HCT116 (cell line): ENCODE results near the gene CPT2. TPM values are rescaled to one million over a fixed set of nuclear protein-coding genes. Genes with fewer than 3 reads are reported as not detected.

Source experiments
- ATAC-seq: fragments of 200-7000 bp; cut with Tn5 transposase; 2 replicates; pipeline ENCODE4 v1.9.1; 2020; ENCODE audit warnings: mild to moderate bottlenecking, moderate library complexity
- BruUV-seq: library from RNA; stranded (reverse); fragments of 400-500 nt; replicated peaks from 2 replicates; lab custom pipeline; 2021; lab: Mats Ljungman, UMichigan
- CTCF ChIA-PET: fragments of 300-600 bp; sonication (Branson Sonifier 250); formaldehyde crosslinking; loops from one replicate; lab custom pipeline; 2021; ENCODE audit warnings: antibody characterized with exemption; lab: Charles Lee
- POLR2A ChIA-PET: fragments of 300-600, 350-600 bp; sonication (Branson Sonifier 250); formaldehyde crosslinking; loops from one replicate; lab custom pipeline; 2021; ENCODE audit warnings: antibody characterized with exemption; lab: Charles Lee
- RAD21 ChIA-PET, 2 experiments: fragments of 300-600 bp; sonication (Branson Sonifier 250); formaldehyde crosslinking; loops; one replicate each; lab custom pipeline; 2023; ENCODE audit warnings: low total read pairs in 2 of 2; ENCODE audit not compliant: uncharacterized antibody in 2 of 2, unreplicated experiment in 2 of 2, low non-redundant PET in 1 of 2; lab: Charles Lee
- DNase-seq: peaks from one replicate; pipeline ENCODE4 v3.0.0-alpha.2; 2010; ENCODE audit warnings: low read depth, low spot score
- H2AFZ ChIP-seq: fragments of 200-600 bp; shearing (Covaris generic), sonication (generic); 2 replicates; pipeline ENCODE4 v1.6.1; 2017; ENCODE audit warnings: low read depth, mixed run types, mixed read lengths, antibody characterized with exemption, low read length; ENCODE audit not compliant: poor library complexity, severe bottlenecking
- H3K27ac ChIP-seq: 2 replicates; pipeline ENCODE4 v1.5.1; 2012; ENCODE audit warnings: low read depth, low read length
- H3K27me3 ChIP-seq: fragments of 200-600 bp; sonication (generic); 2 replicates; pipeline ENCODE4 v1.6.1; 2016; ENCODE audit warnings: mixed run types, low read length, mixed read lengths; ENCODE audit not compliant: insufficient read depth
- H3K36me3 ChIP-seq, 2 experiments: fragments of 200-500 bp in 1 of 2; fragments of 200-600 bp in 1 of 2; sonication (Bioruptor generic) in 1 of 2; sonication (generic) in 1 of 2; 2 replicates each; pipeline versions ENCODE4 v1.5.1 to v1.6.1; 2014 to 2016; ENCODE audit warnings: low read length in 2 of 2, inconsistent platforms in 1 of 2, mixed read lengths in 1 of 2, mixed run types in 1 of 2; ENCODE audit not compliant: insufficient read depth in 2 of 2, control insufficient read depth in 1 of 2
- H3K4me1 ChIP-seq, 2 experiments: fragments of 200-600 bp in 1 of 2; sonication (generic) in 1 of 2; 2 replicates each; pipeline versions ENCODE4 v1.5.1 to v1.6.1; 2012 to 2017; ENCODE audit warnings: low read length in 2 of 2, inconsistent platforms in 1 of 2, mild to moderate bottlenecking in 1 of 2, mixed read lengths in 1 of 2, mixed run types in 1 of 2, moderate library complexity in 1 of 2; ENCODE audit not compliant: insufficient read depth in 2 of 2, control insufficient read depth in 1 of 2
- H3K4me2 ChIP-seq: fragments of 200-600 bp; sonication (generic); 2 replicates; pipeline ENCODE4 v1.6.1; 2017; ENCODE audit warnings: mixed run types, low read length, mixed read lengths
- H3K4me3 ChIP-seq, 2 experiments: fragments of 200-600 bp in 1 of 2; sonication (generic) in 1 of 2; replicated peaks in 1 of 2; 2 replicates each; pipeline ENCODE4 v1.5.1; 2011 to 2016; ENCODE audit warnings: low read length in 2 of 2, control low read depth in 1 of 2, low read depth in 1 of 2, mild to moderate bottlenecking in 1 of 2, mixed read lengths in 1 of 2, mixed run types in 1 of 2
- H3K79me2 ChIP-seq: fragments of 200-600 bp; sonication (generic); 2 replicates; pipeline ENCODE4 v1.6.1; 2017; ENCODE audit warnings: mild to moderate bottlenecking, mixed run types, low read length, moderate library complexity, mixed read lengths; ENCODE audit not compliant: insufficient read depth
- H3K9ac ChIP-seq: fragments of 200-600 bp; sonication (generic); 2 replicates; pipeline ENCODE4 v1.6.1; 2016; ENCODE audit warnings: low read length, mixed read lengths
- H3K9me2 ChIP-seq: fragments of 200-600 bp; sonication (generic), shearing (Covaris generic); 2 replicates; pipeline ENCODE4 v1.6.1; 2017; ENCODE audit warnings: mixed run types, mild to moderate bottlenecking, moderate library complexity; ENCODE audit not compliant: insufficient read depth
- H3K9me3 ChIP-seq, 2 experiments: fragments of 200-500 bp in 1 of 2; fragments of 200-600 bp in 1 of 2; sonication (Bioruptor generic) in 1 of 2; sonication (generic) in 1 of 2; 2 replicates each; pipeline ENCODE4 v1.6.1; 2014 to 2017; ENCODE audit warnings: low read length in 2 of 2, mixed read lengths in 2 of 2, inconsistent platforms in 1 of 2, low read depth in 1 of 2, mild to moderate bottlenecking in 1 of 2, mixed run types in 1 of 2, moderate library complexity in 1 of 2; ENCODE audit not compliant: control insufficient read depth in 1 of 2, insufficient read depth in 1 of 2
- H4K20me1 ChIP-seq: fragments of 200-600 bp; sonication (generic), shearing (Covaris generic); 2 replicates; pipeline ENCODE4 v1.6.1; 2017; ENCODE audit warnings: mixed run types, mild to moderate bottlenecking, moderate library complexity; ENCODE audit not compliant: insufficient read depth
- CBX3 ChIP-seq: IDR thresholded peaks from 2 replicates; pipeline ENCODE4 v1.6.1; 2012; ENCODE audit warnings: low read depth
- CEBPB ChIP-seq: IDR thresholded peaks from 2 replicates; pipeline ENCODE4 v1.6.1; 2012; ENCODE audit warnings: low read depth
- ELF1 ChIP-seq: IDR thresholded peaks from 2 replicates; pipeline ENCODE4 v1.6.1; 2012; ENCODE audit warnings: low read depth, borderline replicate concordance
- EZH2 ChIP-seq: fragments of 200-600 bp; sonication (generic); IDR thresholded peaks from 2 replicates; pipeline ENCODE4 v1.6.1; 2017; ENCODE audit warnings: antibody characterized with exemption, mixed run types
- FOSL1 ChIP-seq: IDR thresholded peaks from 2 replicates; pipeline ENCODE4 v1.6.1; 2012; ENCODE audit warnings: low read depth
- POLR2AphosphoS5 ChIP-seq: IDR thresholded peaks from 2 replicates; pipeline ENCODE4 v1.6.1; 2011; ENCODE audit warnings: mild to moderate bottlenecking, low read depth, low read length, moderate library complexity
- RAD21 ChIP-seq: IDR thresholded peaks from 2 replicates; pipeline ENCODE4 v1.6.1; 2012; ENCODE audit warnings: low read depth, mild to moderate bottlenecking
- SIN3A ChIP-seq: IDR thresholded peaks from 2 replicates; pipeline ENCODE4 v1.6.1; 2012; ENCODE audit warnings: low read depth
- SP1 ChIP-seq: IDR thresholded peaks from 2 replicates; pipeline ENCODE4 v1.6.1; 2012; ENCODE audit warnings: low read depth
- SRF ChIP-seq: IDR thresholded peaks from 2 replicates; pipeline ENCODE4 v1.6.1; 2012; ENCODE audit warnings: low read depth
- TCF7L2 ChIP-seq: IDR thresholded peaks from 2 replicates; pipeline ENCODE4 v1.7.0; 2011; ENCODE audit warnings: borderline replicate concordance, inconsistent platforms; ENCODE audit not compliant: insufficient read depth, insufficient read length; ENCODE audit errors: extremely low read depth
- YY1 ChIP-seq: IDR thresholded peaks from 2 replicates; pipeline ENCODE4 v1.6.1; 2011; ENCODE audit warnings: low read length, low read depth, moderate library complexity, mild to moderate bottlenecking; ENCODE audit not compliant: insufficient replicate concordance; ENCODE audit errors: extremely low read depth
- ZFX ChIP-seq: fragments of 450-650 bp; IDR thresholded peaks from 2 replicates; pipeline ENCODE4 v1.6.1; 2017
- ZNF274 ChIP-seq: fragments of 200-500 bp; sonication (Bioruptor generic); IDR thresholded peaks from 2 replicates; pipeline ENCODE4 v1.6.1; 2014; ENCODE audit warnings: mild to moderate bottlenecking, low read depth, low read length, inconsistent platforms
- intact Hi-C: fragments of 100-400 bp; cut with micrococcal nuclease; formaldehyde crosslinking; loops from 2 replicates; pipeline ENCODE4 v1.10.0; 2022
- total RNA-seq: library from RNA; stranded (reverse); gene quantifications from one replicate; pipeline ENCODE4 v1.2.1, GENCODE V29; 2021; ENCODE audit not compliant: unreplicated experiment
- TF ChIP-seq, protein P1 (sequence below): IDR thresholded peaks from 2 replicates; pipeline ENCODE4 v1.6.1; 2012
- TF ChIP-seq, protein P2 (sequence below), 3 experiments: fragments of 200-600 bp in 1 of 3; sonication (generic) in 1 of 3; IDR thresholded peaks in 2 of 3; conservative IDR thresholded peaks in 1 of 3; 2 replicates each; pipeline ENCODE4 v1.5.1; 2012 to 2017; ENCODE audit warnings: low read depth in 2 of 3, low read length in 2 of 3, antibody characterized with exemption in 1 of 3, borderline replicate concordance in 1 of 3, control low read depth in 1 of 3, mild to moderate bottlenecking in 1 of 3, mixed read lengths in 1 of 3, mixed run types in 1 of 3, moderate library complexity in 1 of 3; ENCODE audit not compliant: insufficient read depth in 1 of 3
- TF ChIP-seq, protein P3 (sequence below): IDR thresholded peaks from 2 replicates; pipeline ENCODE4 v1.6.1; 2012

Gene CPT2
- total RNA-seq, 1 experiment from 2014 or later, result 18.1 TPM

DNA sequence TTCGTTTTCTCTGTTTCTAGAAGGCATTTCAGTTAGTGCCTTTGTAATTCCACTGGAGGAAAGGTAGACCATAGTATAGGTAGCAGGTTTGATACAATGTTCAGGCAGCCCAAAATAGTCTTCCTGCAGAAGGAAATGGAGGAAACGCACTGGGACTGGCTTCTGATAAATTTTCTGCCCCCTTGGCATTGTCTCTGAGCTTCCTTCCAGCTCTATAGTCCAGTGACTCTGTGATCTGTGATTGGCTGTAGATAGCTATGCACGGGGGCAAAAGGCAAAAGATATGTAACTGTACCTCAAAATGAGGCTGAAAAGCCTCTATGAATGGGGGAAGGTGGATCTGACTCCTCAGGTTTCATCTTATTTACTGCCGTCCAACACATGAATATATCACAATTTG lies 47.5 kb downstream of the CPT2 start:
- no peaks in the 10 kb centered on the region for H3K9me3 ChIP-seq
- H3K9ac ChIP-seq, result no peak overlapping the region
- H3K9me2 ChIP-seq, result no peaks in the 10 kb centered on the region
- ATAC-seq (no peak), DNase-seq (no peak)
- intact Hi-C loops, result no loop called here
- ChIA-PET RAD21 (no interaction called here), CTCF (no interaction called here), POLR2A (no interaction called here)
- H3K36me3 ChIP-seq, result peaks cover 6 to 7% of the 10 kb centered on the region in 2 experiments; a peak in 2 of 4 replicates
- no peaks in the 10 kb centered on the region for H4K20me1 ChIP-seq
- H3K79me2 ChIP-seq, result no peaks in the 10 kb centered on the region
- no peak overlapping the region for H3K4me2 ChIP-seq
- H3K27ac ChIP-seq, result no peak overlapping the region
- no peak overlapping the region for H2AFZ ChIP-seq
- no TSS peak for BruUV-seq
- peaks cover 2 to 5% of the 10 kb centered on the region in 2 experiments; a peak in 2 of 4 replicates for H3K4me1 ChIP-seq
- H3K27me3 ChIP-seq, result no peaks in the 10 kb centered on the region
- TF ChIP-seq RAD21 (no peak), ZFX (no peak), CBX3 (no peak), ZNF274 (no peak), SP1 (no peak), POLR2AphosphoS5 (no peak), FOSL1 (no peak), SRF (no peak), ELF1 (no peak), SIN3A (no peak), TCF7L2 (no peak), CEBPB (no peak), YY1 (no peak), EZH2 (no peak)
- TF ChIP-seq, protein P1, sequence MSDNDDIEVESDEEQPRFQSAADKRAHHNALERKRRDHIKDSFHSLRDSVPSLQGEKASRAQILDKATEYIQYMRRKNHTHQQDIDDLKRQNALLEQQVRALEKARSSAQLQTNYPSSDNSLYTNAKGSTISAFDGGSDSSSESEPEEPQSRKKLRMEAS, result no peak
- TF ChIP-seq, protein P2, sequence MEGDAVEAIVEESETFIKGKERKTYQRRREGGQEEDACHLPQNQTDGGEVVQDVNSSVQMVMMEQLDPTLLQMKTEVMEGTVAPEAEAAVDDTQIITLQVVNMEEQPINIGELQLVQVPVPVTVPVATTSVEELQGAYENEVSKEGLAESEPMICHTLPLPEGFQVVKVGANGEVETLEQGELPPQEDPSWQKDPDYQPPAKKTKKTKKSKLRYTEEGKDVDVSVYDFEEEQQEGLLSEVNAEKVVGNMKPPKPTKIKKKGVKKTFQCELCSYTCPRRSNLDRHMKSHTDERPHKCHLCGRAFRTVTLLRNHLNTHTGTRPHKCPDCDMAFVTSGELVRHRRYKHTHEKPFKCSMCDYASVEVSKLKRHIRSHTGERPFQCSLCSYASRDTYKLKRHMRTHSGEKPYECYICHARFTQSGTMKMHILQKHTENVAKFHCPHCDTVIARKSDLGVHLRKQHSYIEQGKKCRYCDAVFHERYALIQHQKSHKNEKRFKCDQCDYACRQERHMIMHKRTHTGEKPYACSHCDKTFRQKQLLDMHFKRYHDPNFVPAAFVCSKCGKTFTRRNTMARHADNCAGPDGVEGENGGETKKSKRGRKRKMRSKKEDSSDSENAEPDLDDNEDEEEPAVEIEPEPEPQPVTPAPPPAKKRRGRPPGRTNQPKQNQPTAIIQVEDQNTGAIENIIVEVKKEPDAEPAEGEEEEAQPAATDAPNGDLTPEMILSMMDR (IDR thresholded peaks at IDR 0.05 in 2 of 3, conservative IDR thresholded peaks at IDR 0.05 in 1 of 3; ENCODE audit: borderline replicate concordance in 1 of 3, insufficient read depth in 1 of 3, low read depth in 2 of 3, low read length in 2 of 3), result no peak
- TF ChIP-seq, protein P3, sequence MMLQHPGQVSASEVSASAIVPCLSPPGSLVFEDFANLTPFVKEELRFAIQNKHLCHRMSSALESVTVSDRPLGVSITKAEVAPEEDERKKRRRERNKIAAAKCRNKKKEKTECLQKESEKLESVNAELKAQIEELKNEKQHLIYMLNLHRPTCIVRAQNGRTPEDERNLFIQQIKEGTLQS, result no peak
- H3K4me3 ChIP-seq, result no peak overlapping the region
